Caco-2 (cell line): ENCODE data around the gene HLTF. TPM values are rescaled to one million over a fixed set of nuclear protein-coding genes. Genes with fewer than 3 reads are reported as not detected.

Source experiments
- BruUV-seq: library from RNA; stranded (reverse); fragments of 400-500 nt; replicated peaks from 2 replicates; lab custom pipeline; 2021; lab: Mats Ljungman, UMichigan
- CTCF ChIA-PET: fragments of 300-600 bp; sonication (Branson Sonifier 250); formaldehyde crosslinking; loops from one replicate; lab custom pipeline; 2022; ENCODE audit warnings: antibody characterized with exemption; lab: Charles Lee
- POLR2A ChIA-PET: fragments of 300-600 bp; sonication (Branson Sonifier 250); formaldehyde crosslinking; loops from one replicate; lab custom pipeline; 2022; ENCODE audit warnings: antibody characterized with exemption; lab: Charles Lee
- DNase-seq, 2 experiments: peaks; one replicate each; pipeline versions ENCODE4 v3.0.0 to v3.0.0-alpha.2; 2020 to 2022
- H3K27me3 ChIP-seq: replicated peaks from 2 replicates; pipeline ENCODE4 v1.6.0; 2011; ENCODE audit warnings: low read length; ENCODE audit not compliant: control insufficient read depth, insufficient read depth
- H3K36me3 ChIP-seq: 2 replicates; pipeline ENCODE4 v1.5.1; 2011; ENCODE audit warnings: low read length; ENCODE audit not compliant: control insufficient read depth, insufficient read depth
- H3K4me1 ChIP-seq: fragments of 250-450 bp; sonication (Bioruptor Pico); 2 replicates; pipeline ENCODE4 v1.5.1; 2020; ENCODE audit warnings: mild to moderate bottlenecking
- H3K4me3 ChIP-seq: 2 replicates; pipeline ENCODE4 v1.5.1; 2011; ENCODE audit warnings: low read depth, mild to moderate bottlenecking, control low read depth, low read length
- H3K9me3 ChIP-seq: fragments of 250-450 bp; sonication (Bioruptor Pico); 2 replicates; pipeline ENCODE4 v1.5.1; 2020; ENCODE audit warnings: mild to moderate bottlenecking, moderate library complexity
- H3K27ac Mint-ChIP-seq: one replicate; pipeline ENCODE4 v1.8.0; 2022; ENCODE audit warnings: mixed read lengths; ENCODE audit not compliant: unreplicated experiment
- H3K27me3 Mint-ChIP-seq: one replicate; pipeline ENCODE4 v1.8.0; 2022; ENCODE audit warnings: mixed read lengths; ENCODE audit not compliant: insufficient read depth, unreplicated experiment
- H3K36me3 Mint-ChIP-seq: one replicate; pipeline ENCODE4 v1.8.0; 2022; ENCODE audit warnings: mild to moderate bottlenecking, mixed read lengths; ENCODE audit not compliant: insufficient read depth, unreplicated experiment
- H3K4me1 Mint-ChIP-seq: one replicate; pipeline ENCODE4 v1.8.0; 2022; ENCODE audit warnings: low read depth, mixed read lengths; ENCODE audit not compliant: unreplicated experiment
- H3K4me3 Mint-ChIP-seq: one replicate; pipeline ENCODE4 v1.8.0; 2022; ENCODE audit warnings: mild to moderate bottlenecking, moderate library complexity, mixed read lengths; ENCODE audit not compliant: unreplicated experiment
- H3K9me3 Mint-ChIP-seq: one replicate; pipeline ENCODE4 v1.8.0; 2022; ENCODE audit warnings: mixed read lengths; ENCODE audit not compliant: unreplicated experiment
- CTCF ChIP-seq, 2 experiments: fragments of 200-600 bp in 1 of 2; IDR thresholded peaks; 1 replicate in 1 of 2; 2 replicates in 1 of 2; pipeline versions ENCODE4 v1.5.1 to v1.8.0; 2011 to 2022; ENCODE audit warnings: antibody characterized with exemption in 1 of 2, control low read depth in 1 of 2, inconsistent platforms in 1 of 2, low read depth in 1 of 2, low read length in 1 of 2, mild to moderate bottlenecking in 1 of 2, moderate library complexity in 1 of 2; ENCODE audit not compliant: insufficient read depth in 1 of 2, severe bottlenecking in 1 of 2, unreplicated experiment in 1 of 2
- intact Hi-C: fragments of 100-400 bp; cut with micrococcal nuclease; formaldehyde crosslinking; loops from one replicate; pipeline ENCODE4 v1.10.0; 2022; ENCODE audit not compliant: unreplicated experiment
- total RNA-seq: library from RNA; stranded (reverse); gene quantifications from 2 replicates; pipeline ENCODE4 v1.2.3, GENCODE V29; 2022

The HLTF gene
- total RNA-seq, 1 experiment from 2014 or later: 53.0 TPM

- H3K27me3 Mint-ChIP-seq: no peaks in the 10 kb centered on the region
- intact Hi-C loops: no loop called here
- no peak for TF ChIP-seq CTCF (IDR thresholded peaks at IDR 0.05; ENCODE audit: insufficient read depth in 1 of 2, low read depth in 1 of 2, low read length in 1 of 2, severe bottlenecking in 1 of 2, unreplicated experiment in 1 of 2)
- H3K36me3 Mint-ChIP-seq: peaks cover 27% of the 10 kb centered on the region
- no TSS peak for BruUV-seq
- H3K9me3 ChIP-seq: no peaks in the 10 kb centered on the region
- H3K4me1 Mint-ChIP-seq: no peaks in the 10 kb centered on the region
- no peaks in the 10 kb centered on the region for H3K36me3 ChIP-seq
- no peak overlapping the region for H3K4me3 Mint-ChIP-seq
- H3K9me3 Mint-ChIP-seq: no peaks in the 10 kb centered on the region
- ChIA-PET POLR2A (no interaction called here), CTCF (no interaction called here)
- H3K27ac Mint-ChIP-seq: no peak overlapping the region
- DNase-seq: no peak
- H3K4me3 ChIP-seq: no peak overlapping the region
- peaks cover 9% of the 10 kb centered on the region for H3K4me1 ChIP-seq
- H3K27me3 ChIP-seq: no peaks in the 10 kb centered on the region
These were observed 6.2 kb downstream of the HLTF start for GRCh38 chr3:149080011-149080698.

- Mint-ChIP-seq H3K9me3 (no peaks in the 10 kb centered on the region), H3K27ac (no peak overlapping the region), H3K36me3 (peaks cover 20% of the 10 kb centered on the region), H3K4me3 (no peak overlapping the region), H3K27me3 (no peaks in the 10 kb centered on the region), H3K4me1 (no peaks in the 10 kb centered on the region)
- DNase-seq: no peak
- Histone ChIP-seq H3K36me3 (no peaks in the 10 kb centered on the region), H3K4me1 (no peaks in the 10 kb centered on the region), H3K4me3 (no peak overlapping the region), H3K27me3 (no peaks in the 10 kb centered on the region), H3K9me3 (no peaks in the 10 kb centered on the region)
- ChIA-PET POLR2A (no interaction called here), CTCF (no interaction called here)
- no TSS peak for BruUV-seq
- intact Hi-C loops: no loop called here
- TF ChIP-seq CTCF (IDR thresholded peaks at IDR 0.05; ENCODE audit: insufficient read depth in 1 of 2, low read depth in 1 of 2, low read length in 1 of 2, severe bottlenecking in 1 of 2, unreplicated experiment in 1 of 2): no peak
These were observed 8.7 kb downstream of the HLTF start for GRCh38 chr3:149077628-149078027.

- Mint-ChIP-seq H3K27me3 (no peaks in the 10 kb centered on the region), H3K4me1 (no peaks in the 10 kb centered on the region), H3K27ac (peak overlapping the region; percentile 48), H3K9me3 (no peaks in the 10 kb centered on the region), H3K36me3 (peaks cover 44% of the 10 kb centered on the region), H3K4me3 (no peak overlapping the region)
- intact Hi-C loops: no loop called here
- ChIA-PET POLR2A (no interaction called here), CTCF (interaction anchor here (1.0 kb wide), 1 partner anchor 112 kb away, joined by 6 read pairs; no protein-coding TSS in a partner anchor)
- peak; percentile 46 to 52 for DNase-seq
- no peak for TF ChIP-seq CTCF (IDR thresholded peaks at IDR 0.05; ENCODE audit: insufficient read depth in 1 of 2, low read depth in 1 of 2, low read length in 1 of 2, severe bottlenecking in 1 of 2, unreplicated experiment in 1 of 2)
- H3K4me1 ChIP-seq: no peaks in the 10 kb centered on the region; the same call in 1 of the 2 replicates
- no peak overlapping the region for H3K4me3 ChIP-seq
- H3K9me3 ChIP-seq: no peaks in the 10 kb centered on the region
- BruUV-seq: no TSS peak
- H3K36me3 ChIP-seq: no peaks in the 10 kb centered on the region
- no peaks in the 10 kb centered on the region for H3K27me3 ChIP-seq
These were observed 18.4 kb downstream of the HLTF start for GRCh38 chr3:149067883-149068282.
